HepG2 (cell line): Measurements from ENCODE around the gene PIK3R4. TPM values are rescaled to one million over a fixed set of nuclear protein-coding genes. Genes with fewer than 3 reads are reported as not detected.

Experiments
- AGO1 ChIP-seq: fragments of 200-400 bp; formaldehyde crosslinking; IDR thresholded peaks from 2 replicates; pipeline ENCODE4 v1.6.1; 2017; ENCODE audit warnings: mild to moderate bottlenecking, low read depth, low read length, moderate library complexity; ENCODE audit not compliant: poor library complexity, severe bottlenecking
- EEA1 ChIP-seq: sonication (generic); formaldehyde crosslinking; IDR thresholded peaks from 2 replicates; pipeline ENCODE4 v1.5.1; 2020; ENCODE audit warnings: mild to moderate bottlenecking, missing genetic modification reagents, borderline replicate concordance
- FOSL2 ChIP-seq: sonication (generic); formaldehyde crosslinking; IDR thresholded peaks from 2 replicates; pipeline ENCODE4 v1.4.0; 2020; ENCODE audit warnings: missing genetic modification reagents
- GMEB2 ChIP-seq: IDR thresholded peaks from 2 replicates; pipeline ENCODE4 v1.6.1; 2016; ENCODE audit warnings: missing biosample characterization, missing genetic modification reagents, low read depth
- HMG20A ChIP-seq: IDR thresholded peaks from 2 replicates; pipeline ENCODE4 v1.6.1; 2016; ENCODE audit warnings: borderline replicate concordance
- HNF1B ChIP-seq: sonication (generic); formaldehyde crosslinking; IDR thresholded peaks from 2 replicates; pipeline ENCODE4 v1.5.1; 2020; ENCODE audit warnings: mild to moderate bottlenecking, moderate library complexity, missing genetic modification reagents
- MAFF ChIP-seq: IDR thresholded peaks from 2 replicates; pipeline ENCODE4 v1.6.1; 2011; ENCODE audit warnings: low read depth, low read length, improper control_type of control experiment
- MBNL3 ChIP-seq: fragments of 250-450 bp; sonication (Bioruptor Pico); conservative IDR thresholded peaks from 2 replicates; pipeline ENCODE4 v1.8.0; 2022; ENCODE audit warnings: mild to moderate bottlenecking, inconsistent platforms
- NFE2L1 ChIP-seq: sonication (generic); formaldehyde crosslinking; IDR thresholded peaks from 2 replicates; pipeline ENCODE4 v1.4.0; 2020; ENCODE audit warnings: missing genetic modification reagents, mild to moderate bottlenecking, borderline replicate concordance
- NKX3-1 ChIP-seq: sonication (generic); formaldehyde crosslinking; IDR thresholded peaks from 2 replicates; pipeline ENCODE4 v1.5.0; 2020; ENCODE audit warnings: missing genetic modification reagents
- SALL1 ChIP-seq: sonication (generic); formaldehyde crosslinking; IDR thresholded peaks from 2 replicates; pipeline ENCODE4 v1.8.0; 2022; ENCODE audit warnings: mild to moderate bottlenecking, missing genetic modification reagents
- SMAD3 ChIP-seq: sonication (generic); formaldehyde crosslinking; IDR thresholded peaks from 2 replicates; pipeline ENCODE4 v1.4.0; 2020; ENCODE audit warnings: missing genetic modification reagents
- ZFP82 ChIP-seq: sonication (generic); formaldehyde crosslinking; IDR thresholded peaks from 2 replicates; pipeline ENCODE4 v1.5.1; 2020; ENCODE audit warnings: mild to moderate bottlenecking, missing genetic modification reagents, borderline replicate concordance
- ZNF121 ChIP-seq: sonication (generic); formaldehyde crosslinking; IDR thresholded peaks from 2 replicates; pipeline ENCODE4 v1.5.0; 2020; ENCODE audit warnings: mild to moderate bottlenecking, missing genetic modification reagents
- ZNF562 ChIP-seq: sonication (generic); formaldehyde crosslinking; IDR thresholded peaks from 2 replicates; pipeline ENCODE4 v1.8.0; 2022; ENCODE audit warnings: missing genetic modification reagents, borderline replicate concordance
- ZNF790 ChIP-seq: sonication (generic); formaldehyde crosslinking; IDR thresholded peaks from 2 replicates; pipeline ENCODE4 v1.8.0; 2022; ENCODE audit warnings: missing genetic modification reagents, mild to moderate bottlenecking, borderline replicate concordance
- polyA plus RNA-seq, 8 experiments: library from polyadenylated mRNA; depleted of rRNA in 3 of 8; stranded (reverse) in 7 of 8; unstranded in 1 of 8; fragments of >200 nt; fragmentation: Illumina TruSeq in 4 of 8; extraction: Trizol in 4 of 8; gene quantifications; 2 replicates each; pipeline versions ENCODE4 v1.2.1 to v1.2.3, GENCODE V29; 2011 to 2016; ENCODE audit warnings: low read depth in 4 of 8, missing spikeins in 1 of 8, mixed read lengths in 1 of 8; ENCODE audit not compliant: insufficient read depth in 1 of 8
- total RNA-seq, 5 experiments: library from RNA; depleted of rRNA; stranded (reverse); fragments of >200 nt; fragmentation: Illumina TruSeq; extraction: Trizol; gene quantifications; 2 replicates each; pipeline ENCODE4 v1.2.3, GENCODE V29; 2016; ENCODE audit warnings: low read depth in 1 of 5
- TF ChIP-seq, protein P1 (sequence below): IDR thresholded peaks from 2 replicates; pipeline ENCODE4 v1.6.1; 2016; ENCODE audit warnings: low read depth
- TF ChIP-seq, protein P2 (sequence below): sonication (generic); formaldehyde crosslinking; IDR thresholded peaks from 2 replicates; pipeline ENCODE4 v1.4.0; 2020; ENCODE audit warnings: missing genetic modification reagents
- TF ChIP-seq, protein P3 (sequence below): sonication (generic); formaldehyde crosslinking; IDR thresholded peaks from 2 replicates; pipeline ENCODE4 v1.4.0; 2020; ENCODE audit warnings: missing genetic modification reagents, mild to moderate bottlenecking, borderline replicate concordance

PIK3R4 gene
- total and polyA plus RNA-seq, 2 of the 13 experiments (the other 11 are each of a cell fraction or from before 2014, with no cell fraction given), result 22.4 to 26.0 TPM

DNA sequence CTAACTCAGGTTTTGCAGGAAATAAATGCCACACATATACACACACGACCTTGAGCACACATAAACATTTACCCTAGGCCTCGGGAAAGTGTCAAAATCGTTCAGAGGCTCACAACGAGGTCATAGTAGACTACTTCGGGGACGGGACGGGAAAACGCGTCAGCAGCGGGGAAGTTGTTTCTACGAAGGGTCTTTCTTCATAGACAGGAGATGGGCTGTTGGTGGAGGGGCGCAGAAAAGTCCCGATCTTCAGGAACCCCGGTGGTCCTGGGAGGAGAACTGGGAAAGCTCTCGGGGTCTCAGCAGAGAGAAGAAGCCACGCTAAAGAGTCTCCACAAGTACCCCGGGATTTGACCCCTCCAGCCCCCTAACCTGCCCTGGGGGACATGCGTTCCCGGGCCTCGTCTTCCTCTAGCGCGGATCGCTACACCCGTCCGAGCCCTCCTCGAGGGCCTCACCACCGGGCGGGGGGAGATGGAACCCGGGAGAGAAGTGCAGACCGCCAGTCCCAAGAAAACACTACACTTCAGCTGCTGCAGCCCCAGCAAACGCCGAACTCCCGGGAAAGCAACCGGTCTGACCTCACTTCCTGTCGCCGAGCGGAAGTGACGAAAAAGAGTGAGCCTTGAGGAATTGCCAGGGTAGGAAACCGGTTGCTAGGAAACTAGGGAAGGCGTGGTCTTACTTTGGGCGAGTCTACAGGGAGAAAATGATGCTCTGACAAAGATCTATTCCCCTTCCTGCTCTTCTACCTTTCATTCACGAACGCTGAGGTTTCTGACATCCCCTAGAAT lies at the start of gene PIK3R4 (continued):
- TF ChIP-seq, protein P1, sequence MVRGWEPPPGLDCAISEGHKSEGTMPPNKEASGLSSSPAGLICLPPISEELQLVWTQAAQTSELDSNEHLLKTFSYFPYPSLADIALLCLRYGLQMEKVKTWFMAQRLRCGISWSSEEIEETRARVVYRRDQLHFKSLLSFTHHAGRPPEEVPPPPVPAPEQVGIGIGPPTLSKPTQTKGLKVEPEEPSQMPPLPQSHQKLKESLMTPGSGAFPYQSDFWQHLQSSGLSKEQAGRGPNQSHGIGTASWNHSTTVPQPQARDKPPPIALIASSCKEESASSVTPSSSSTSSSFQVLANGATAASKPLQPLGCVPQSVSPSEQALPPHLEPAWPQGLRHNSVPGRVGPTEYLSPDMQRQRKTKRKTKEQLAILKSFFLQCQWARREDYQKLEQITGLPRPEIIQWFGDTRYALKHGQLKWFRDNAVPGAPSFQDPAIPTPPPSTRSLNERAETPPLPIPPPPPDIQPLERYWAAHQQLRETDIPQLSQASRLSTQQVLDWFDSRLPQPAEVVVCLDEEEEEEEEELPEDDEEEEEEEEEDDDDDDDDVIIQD, result no peak
- TF ChIP-seq SALL1 (CRISPR knock-in tag), result peak; percentile 41; the same call in 1 of the 2 replicates
- no peak for TF ChIP-seq ZNF562 (CRISPR knock-in tag)
- TF ChIP-seq, protein P2, sequence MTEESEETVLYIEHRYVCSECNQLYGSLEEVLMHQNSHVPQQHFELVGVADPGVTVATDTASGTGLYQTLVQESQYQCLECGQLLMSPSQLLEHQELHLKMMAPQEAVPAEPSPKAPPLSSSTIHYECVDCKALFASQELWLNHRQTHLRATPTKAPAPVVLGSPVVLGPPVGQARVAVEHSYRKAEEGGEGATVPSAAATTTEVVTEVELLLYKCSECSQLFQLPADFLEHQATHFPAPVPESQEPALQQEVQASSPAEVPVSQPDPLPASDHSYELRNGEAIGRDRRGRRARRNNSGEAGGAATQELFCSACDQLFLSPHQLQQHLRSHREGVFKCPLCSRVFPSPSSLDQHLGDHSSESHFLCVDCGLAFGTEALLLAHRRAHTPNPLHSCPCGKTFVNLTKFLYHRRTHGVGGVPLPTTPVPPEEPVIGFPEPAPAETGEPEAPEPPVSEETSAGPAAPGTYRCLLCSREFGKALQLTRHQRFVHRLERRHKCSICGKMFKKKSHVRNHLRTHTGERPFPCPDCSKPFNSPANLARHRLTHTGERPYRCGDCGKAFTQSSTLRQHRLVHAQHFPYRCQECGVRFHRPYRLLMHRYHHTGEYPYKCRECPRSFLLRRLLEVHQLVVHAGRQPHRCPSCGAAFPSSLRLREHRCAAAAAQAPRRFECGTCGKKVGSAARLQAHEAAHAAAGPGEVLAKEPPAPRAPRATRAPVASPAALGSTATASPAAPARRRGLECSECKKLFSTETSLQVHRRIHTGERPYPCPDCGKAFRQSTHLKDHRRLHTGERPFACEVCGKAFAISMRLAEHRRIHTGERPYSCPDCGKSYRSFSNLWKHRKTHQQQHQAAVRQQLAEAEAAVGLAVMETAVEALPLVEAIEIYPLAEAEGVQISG (CRISPR knock-in tag), result peak; percentile 73; the same call in 1 of the 2 replicates
- TF ChIP-seq ZNF790 (CRISPR knock-in tag), result no peak
- TF ChIP-seq MAFF, result no peak
- no peak for TF ChIP-seq ZNF121
- TF ChIP-seq FOSL2, result peak; percentile 48
- TF ChIP-seq AGO1, result no peak
- TF ChIP-seq SMAD3 (CRISPR knock-in tag), result no peak
- no peak for TF ChIP-seq GMEB2 (CRISPR knock-in tag)
- TF ChIP-seq EEA1 (CRISPR knock-in tag), result no peak
- no peak for TF ChIP-seq HMG20A (CRISPR knock-in tag)
- TF ChIP-seq ZFP82 (CRISPR knock-in tag), result no peak
- TF ChIP-seq HNF1B (CRISPR knock-in tag), result peak; percentile 74
- TF ChIP-seq NFE2L1 (CRISPR knock-in tag), result no peak
- TF ChIP-seq NKX3-1 (CRISPR knock-in tag), result no peak
- TF ChIP-seq, protein P3, sequence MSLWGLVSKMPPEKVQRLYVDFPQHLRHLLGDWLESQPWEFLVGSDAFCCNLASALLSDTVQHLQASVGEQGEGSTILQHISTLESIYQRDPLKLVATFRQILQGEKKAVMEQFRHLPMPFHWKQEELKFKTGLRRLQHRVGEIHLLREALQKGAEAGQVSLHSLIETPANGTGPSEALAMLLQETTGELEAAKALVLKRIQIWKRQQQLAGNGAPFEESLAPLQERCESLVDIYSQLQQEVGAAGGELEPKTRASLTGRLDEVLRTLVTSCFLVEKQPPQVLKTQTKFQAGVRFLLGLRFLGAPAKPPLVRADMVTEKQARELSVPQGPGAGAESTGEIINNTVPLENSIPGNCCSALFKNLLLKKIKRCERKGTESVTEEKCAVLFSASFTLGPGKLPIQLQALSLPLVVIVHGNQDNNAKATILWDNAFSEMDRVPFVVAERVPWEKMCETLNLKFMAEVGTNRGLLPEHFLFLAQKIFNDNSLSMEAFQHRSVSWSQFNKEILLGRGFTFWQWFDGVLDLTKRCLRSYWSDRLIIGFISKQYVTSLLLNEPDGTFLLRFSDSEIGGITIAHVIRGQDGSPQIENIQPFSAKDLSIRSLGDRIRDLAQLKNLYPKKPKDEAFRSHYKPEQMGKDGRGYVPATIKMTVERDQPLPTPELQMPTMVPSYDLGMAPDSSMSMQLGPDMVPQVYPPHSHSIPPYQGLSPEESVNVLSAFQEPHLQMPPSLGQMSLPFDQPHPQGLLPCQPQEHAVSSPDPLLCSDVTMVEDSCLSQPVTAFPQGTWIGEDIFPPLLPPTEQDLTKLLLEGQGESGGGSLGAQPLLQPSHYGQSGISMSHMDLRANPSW (CRISPR knock-in tag), result no peak
- no peak for TF ChIP-seq MBNL3 (CRISPR knock-in tag)
